Astrocyte of the cerebellum (primary cell): ENCODE data around the gene KLHL7.

Source experiments
- DNase-seq: peaks from one replicate; pipeline ENCODE4 v3.0.0-alpha.2; 2011; ENCODE audit warnings: low read depth
- H3K4me3 ChIP-seq: 2 replicates; pipeline ENCODE4 v1.5.1; 2011; ENCODE audit warnings: mild to moderate bottlenecking, low read depth, low read length, moderate library complexity
- CTCF ChIP-seq: IDR thresholded peaks from 2 replicates; pipeline ENCODE4 v1.5.1; 2012; ENCODE audit warnings: low read length, low read depth, moderate library complexity, mild to moderate bottlenecking; ENCODE audit errors: missing control alignments
- in situ Hi-C: cut with HindIII; loops from 2 replicates; pipeline ENCODE4 v1.10.0; 2017; ENCODE audit warnings: low sequenced_read_pairs

KLHL7 gene

GRCh38 chr7:23106057-23106822 lies 655 bp downstream of the KLHL7 start:
- no peak for TF ChIP-seq CTCF
- in situ Hi-C loops: no loop called here
- DNase-seq: no peak

DNA sequence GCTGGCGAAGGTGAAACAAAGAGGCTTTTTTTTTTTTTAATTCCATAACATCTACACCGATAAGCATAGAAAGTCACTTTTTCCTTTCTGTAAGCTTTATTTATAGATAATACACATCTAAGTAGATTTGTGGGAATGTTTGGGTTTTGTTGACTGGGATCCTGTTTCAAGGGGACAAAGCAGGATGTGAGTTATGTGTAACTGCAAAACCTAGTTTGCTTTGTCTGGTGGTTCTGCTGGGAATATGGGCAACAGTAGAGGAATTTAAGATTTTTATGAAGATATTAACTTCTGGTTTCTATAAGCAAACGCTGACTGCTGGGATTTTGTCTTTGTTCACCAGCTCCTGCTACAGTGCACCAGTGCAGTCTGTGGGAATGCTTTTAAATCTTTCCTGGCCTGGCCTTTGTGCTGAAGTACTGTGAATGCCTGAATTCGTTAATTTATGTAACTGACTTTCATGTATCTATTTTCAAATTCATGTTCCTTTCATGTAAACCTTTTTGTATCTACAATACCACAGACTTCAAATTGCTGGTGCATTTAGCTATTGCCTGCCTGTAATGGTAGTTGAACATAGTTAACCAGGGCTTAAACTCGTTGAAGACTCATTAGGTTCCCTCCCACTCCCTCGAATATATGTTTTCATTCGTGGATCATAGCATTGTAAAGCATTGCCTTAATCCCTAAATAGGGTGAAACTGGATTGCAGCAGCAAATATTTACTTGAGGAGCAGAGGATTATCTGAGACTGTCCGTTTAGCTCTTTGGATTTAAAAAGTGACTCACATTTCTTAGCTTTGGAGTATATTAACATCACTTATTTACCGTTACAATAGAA lies 1.5 kb downstream of the KLHL7 start:
- H3K4me3 ChIP-seq: peak overlapping the region; percentile 95
- no peak for TF ChIP-seq CTCF
- in situ Hi-C loops: no loop called here
- no peak for DNase-seq

More at GRCh38 chr7:23106057-23106822, 655 bp downstream of the KLHL7 start:
- H3K4me3 ChIP-seq: peak overlapping the region; percentile 95

GRCh38 chr7:23107781-23108180 lies 2.2 kb downstream of the KLHL7 start:
- peak overlapping the region; percentile 95 for H3K4me3 ChIP-seq
- in situ Hi-C loops: no loop called here
- TF ChIP-seq CTCF: no peak
- no peak for DNase-seq

- in situ Hi-C loops: no loop called here
- TF ChIP-seq CTCF: no peak
- DNase-seq: no peak
- no peak overlapping the region for H3K4me3 ChIP-seq
Measured at GRCh38 chr7:23108995-23109394, 3.4 kb downstream of the KLHL7 start.

DNA sequence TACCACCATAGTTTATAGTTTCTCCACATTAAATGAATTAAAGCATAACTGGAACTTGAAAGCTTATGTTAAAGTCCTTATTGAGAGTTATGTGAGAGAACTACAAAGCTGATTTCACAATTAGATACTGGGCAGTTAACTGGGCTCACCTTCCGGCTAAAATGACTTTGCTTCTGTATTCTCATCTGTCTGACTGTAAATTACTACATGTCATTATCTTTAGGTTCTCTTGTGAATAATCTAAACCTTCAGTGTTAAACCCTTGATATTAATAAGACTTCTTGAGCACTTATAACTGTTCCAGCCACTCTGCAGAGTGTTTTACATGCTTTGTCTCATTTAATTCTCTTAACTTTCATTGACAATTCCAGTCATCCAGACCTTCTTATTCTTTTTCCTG lies 3.9 kb downstream of the KLHL7 start:
- no peak overlapping the region for H3K4me3 ChIP-seq
- no peak for TF ChIP-seq CTCF
- in situ Hi-C loops: no loop called here
- DNase-seq: no peak

GRCh38 chr7:23114896-23115295 lies 9.3 kb downstream of the KLHL7 start:
- DNase-seq: no peak
- in situ Hi-C loops: no loop called here
- TF ChIP-seq CTCF: no peak
- H3K4me3 ChIP-seq: no peak overlapping the region
